GM21528 (cell line): ENCODE results near the gene RNU7-1.

ENCODE experiments used
- ATAC-seq: cut with Tn5 transposase; IDR thresholded peaks from one replicate; pipeline ENCODE4 v1.9.1; 2021; ENCODE audit warnings: mild to moderate bottlenecking, moderate library complexity; ENCODE audit not compliant: unreplicated experiment, low FRiP score

The RNU7-1 gene

DNA sequence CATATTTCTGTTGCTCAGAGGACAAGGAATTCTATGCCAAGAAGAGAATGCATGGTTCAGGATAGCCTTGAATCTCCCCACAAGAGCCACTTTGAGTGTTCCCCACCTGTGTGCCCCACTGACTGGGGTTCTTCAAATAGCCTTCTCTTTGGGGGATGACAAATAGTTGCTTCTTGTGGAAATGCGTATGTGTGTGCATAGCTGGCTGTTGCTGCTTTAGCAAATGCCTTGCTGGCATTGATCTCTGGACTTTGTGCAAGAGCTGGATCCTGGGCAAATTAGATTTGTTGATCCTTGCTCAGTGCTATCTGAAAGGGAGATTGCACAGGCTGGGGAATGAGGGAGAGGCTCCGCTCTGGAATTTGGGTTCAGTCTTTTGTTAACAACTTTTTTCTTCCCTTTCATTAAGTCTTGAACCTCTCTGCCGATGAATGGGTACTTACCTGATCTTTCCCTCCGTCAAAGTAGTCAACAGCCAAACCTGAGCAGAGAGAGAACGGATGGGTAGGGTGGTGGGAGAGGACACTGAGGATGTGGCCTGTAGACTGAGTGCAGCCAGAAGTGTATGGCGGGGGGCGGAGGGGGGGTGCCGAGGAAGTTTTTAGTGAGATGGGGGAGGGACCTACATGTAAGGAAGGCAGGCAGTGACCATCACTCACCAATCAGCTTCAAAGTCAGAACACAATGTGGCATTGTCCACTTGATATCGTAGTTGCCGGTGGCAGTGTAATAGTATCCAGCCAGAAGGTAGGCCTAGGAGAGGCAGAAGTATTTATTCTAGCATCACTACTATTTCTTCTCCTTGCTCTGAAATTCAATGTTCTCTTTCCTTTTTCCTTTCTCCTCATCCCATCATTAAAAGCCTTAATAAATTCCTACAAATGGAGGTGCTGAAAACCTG lies 37.8 kb downstream of the RNU7-1 start:
- ATAC-seq, result no peak

DNA sequence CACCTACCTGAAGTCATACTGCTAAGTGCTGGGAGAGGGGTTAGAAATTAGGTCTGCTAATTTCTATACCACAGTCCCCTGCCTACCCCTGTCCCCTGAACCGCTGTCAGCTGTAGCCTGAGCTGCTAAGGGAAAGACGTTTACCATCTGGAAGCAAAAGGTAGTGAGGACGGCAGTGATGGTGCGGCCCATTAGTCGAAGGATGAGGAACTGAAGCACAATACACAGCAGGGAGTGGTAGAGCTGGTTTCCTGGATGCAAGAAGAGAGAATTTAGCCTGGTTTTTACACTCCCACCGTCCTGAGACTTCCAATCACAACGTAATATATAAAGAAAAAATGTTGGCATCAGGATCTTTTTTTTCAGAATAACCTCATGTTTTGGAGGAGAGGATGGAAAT lies 38.9 kb downstream of the RNU7-1 start:
- no peak for ATAC-seq

DNA sequence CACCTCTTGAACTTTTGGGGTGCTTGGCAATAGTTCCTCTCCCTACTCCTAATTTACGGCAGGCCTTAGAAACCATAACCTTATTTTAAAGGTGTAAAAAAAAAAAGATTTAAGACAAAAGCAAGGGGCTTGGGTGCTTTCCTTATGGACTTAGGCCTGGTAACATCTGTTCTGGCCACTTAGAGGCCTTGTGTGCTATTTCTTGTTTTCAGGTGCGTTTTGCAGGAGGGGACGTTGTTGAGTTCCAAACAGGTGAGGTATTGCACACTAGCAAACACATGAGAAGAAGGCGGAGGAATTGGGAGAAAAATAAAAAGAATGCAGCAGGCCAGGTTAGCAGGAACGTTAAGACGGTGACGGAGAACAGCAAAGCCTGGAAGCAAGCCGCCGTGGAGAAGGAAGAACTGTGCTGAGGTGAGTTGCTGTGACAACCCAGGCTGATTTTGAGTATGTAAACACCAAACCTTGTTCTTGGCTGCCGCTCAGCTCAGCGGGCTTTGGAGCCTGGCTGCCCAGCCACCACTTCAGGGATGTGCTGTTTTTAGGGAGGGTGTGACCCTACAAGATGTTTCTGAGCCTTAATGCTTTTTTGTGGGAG lies 44.4 kb downstream of the RNU7-1 start:
- no peak for ATAC-seq
